ENCODE results near the gene CDK4. TPM values are rescaled to one million over a fixed set of nuclear protein-coding genes. Genes with fewer than 3 reads are reported as not detected.

The CDK4 gene
- total and polyA plus RNA-seq, 2 of the 13 experiments (the other 11 are each of a cell fraction or from before 2014, with no cell fraction given) = 191 to 209 TPM

DNA sequence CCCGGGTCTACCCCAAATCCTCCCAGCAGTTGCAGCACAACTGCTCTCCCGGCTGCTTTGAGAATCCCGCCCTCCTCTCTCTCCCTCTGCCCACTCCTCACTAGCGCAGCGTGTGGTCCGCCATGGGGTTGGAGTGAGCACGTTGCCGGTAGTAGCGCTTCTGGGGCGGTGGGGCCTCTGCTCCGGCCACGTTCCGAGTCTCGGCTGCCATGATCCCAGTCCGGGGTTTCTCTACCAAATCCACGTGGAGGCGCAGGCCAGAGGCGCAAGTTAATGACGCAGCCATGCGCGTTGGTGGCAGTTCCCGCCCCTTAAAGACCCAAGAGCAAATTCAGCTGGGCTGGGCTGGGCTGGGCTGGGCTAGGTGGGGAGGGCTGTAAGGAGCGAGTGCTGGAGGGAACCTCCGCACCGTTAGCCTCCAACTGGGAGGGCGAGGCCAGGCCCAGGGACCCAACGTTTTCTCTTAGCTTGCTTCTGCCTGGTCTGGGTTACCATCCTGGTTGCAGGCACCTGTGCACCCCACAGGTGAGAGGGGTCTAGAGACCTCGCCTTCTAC, 19.8 kb upstream of the CDK4 start, which contains the start of gene METTL1:
METTL1 (minus strand) TSS at position 233 of the 556 bp plus-strand sequence; CDS start at position 211, 22 bp downstream.
- peaks cover 18% of the 10 kb centered on the region in 2 experiments for H3K36me3 ChIP-seq (replicated peaks in 1 of 2; ENCODE audit: control insufficient read depth in 1 of 2, insufficient read depth in 2 of 2, low read length in 2 of 2)
- CTCF ChIA-PET (ENCODE audit: low intra/inter-chr PET ratio, low total read pairs) = no interaction called here
- in situ Hi-C loops (cut with HindIII; ENCODE audit: extremely low pct_ligation_motif_present, low pct_unique_long_range_greater_than_20kb) (no loop called here), intact Hi-C loops (cut with micrococcal nuclease; ENCODE audit: unreplicated experiment) (loop anchor here (1.0 to 5.0 kb wide), 2 partner anchors 10 to 70 kb away; partner anchors contain the start of gene TSFM)
- ATAC-seq = peak; percentile 91
- peak within 1 kb of the TSS; percentile 62 for H2AFZ ChIP-seq (ENCODE audit: low read length)
- H3K27ac ChIP-seq (ENCODE audit: extremely low read length, insufficient read depth, low read length) = peak within 1 kb of the TSS; percentile 97
- peak within 1 kb of the TSS; percentile 96 for H3K4me2 ChIP-seq (ENCODE audit: low read depth, low read length)
- peaks cover 23% of the 10 kb centered on the region for H3K4me1 ChIP-seq (ENCODE audit: insufficient read depth, low read length)
- peaks cover 17% of the 10 kb centered on the region for H3K79me2 ChIP-seq (ENCODE audit: insufficient read depth, low read length)
- BruUV-seq (replicated peaks) = no TSS peak
- H3K9ac ChIP-seq (ENCODE audit: insufficient read depth, low read depth, low read length) = peak within 1 kb of the TSS; percentile 94
- H4K20me1 ChIP-seq (ENCODE audit: insufficient read depth, low read length) = no peaks in the 10 kb centered on the region
- no peak for FAIRE-seq
- POLR2A ChIA-PET = interaction anchor here (0.6 to 1.8 kb wide), 24 partner anchors 10 to 1081 kb away, joined by 3 to 15 read pairs (median 4); partner anchors contain the start of genes ARHGEF25, ATP23, CDK4 and CTDSP2
- peak within 1 kb of the TSS; percentile 77 to 89 (median 78) for H3K4me3 ChIP-seq (replicated peaks in 1 of 3; ENCODE audit: insufficient read depth in 1 of 3, low read depth in 2 of 3, low read length in 3 of 3)
- WGBS (ENCODE audit: low lambda C conversion rate) = 4% methylated on average over 7 of the region's 28 CpGs
- H3K9me3 ChIP-seq (ENCODE audit: low read length) = no peaks in the 10 kb centered on the region
- DNase-seq (ENCODE audit: low spot score) = peak; percentile 95
- no peaks in the 10 kb centered on the region; a peak in 1 of 5 replicates for H3K27me3 ChIP-seq (ENCODE audit: control insufficient read depth in 1 of 2, insufficient read depth in 2 of 2, low read length in 2 of 2)
- TF ChIP-seq, protein P1, sequence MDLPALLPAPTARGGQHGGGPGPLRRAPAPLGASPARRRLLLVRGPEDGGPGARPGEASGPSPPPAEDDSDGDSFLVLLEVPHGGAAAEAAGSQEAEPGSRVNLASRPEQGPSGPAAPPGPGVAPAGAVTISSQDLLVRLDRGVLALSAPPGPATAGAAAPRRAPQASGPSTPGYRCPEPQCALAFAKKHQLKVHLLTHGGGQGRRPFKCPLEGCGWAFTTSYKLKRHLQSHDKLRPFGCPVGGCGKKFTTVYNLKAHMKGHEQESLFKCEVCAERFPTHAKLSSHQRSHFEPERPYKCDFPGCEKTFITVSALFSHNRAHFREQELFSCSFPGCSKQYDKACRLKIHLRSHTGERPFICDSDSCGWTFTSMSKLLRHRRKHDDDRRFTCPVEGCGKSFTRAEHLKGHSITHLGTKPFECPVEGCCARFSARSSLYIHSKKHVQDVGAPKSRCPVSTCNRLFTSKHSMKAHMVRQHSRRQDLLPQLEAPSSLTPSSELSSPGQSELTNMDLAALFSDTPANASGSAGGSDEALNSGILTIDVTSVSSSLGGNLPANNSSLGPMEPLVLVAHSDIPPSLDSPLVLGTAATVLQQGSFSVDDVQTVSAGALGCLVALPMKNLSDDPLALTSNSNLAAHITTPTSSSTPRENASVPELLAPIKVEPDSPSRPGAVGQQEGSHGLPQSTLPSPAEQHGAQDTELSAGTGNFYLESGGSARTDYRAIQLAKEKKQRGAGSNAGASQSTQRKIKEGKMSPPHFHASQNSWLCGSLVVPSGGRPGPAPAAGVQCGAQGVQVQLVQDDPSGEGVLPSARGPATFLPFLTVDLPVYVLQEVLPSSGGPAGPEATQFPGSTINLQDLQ (CRISPR knock-in tag; IDR thresholded peaks at IDR 0.05) = peak; percentile 94
- TF ChIP-seq ZNF775 (CRISPR knock-in tag; IDR thresholded peaks at IDR 0.05; ENCODE audit: borderline replicate concordance) (peak; percentile 65; the same call in 1 of the 2 replicates), EHMT2 (IDR thresholded peaks at IDR 0.05; ENCODE audit: borderline replicate concordance, low read depth, low read length) (peak; percentile 57; the same call in 1 of the 2 replicates), TEAD2 (CRISPR knock-in tag; IDR thresholded peaks at IDR 0.05) (no peak), NBN (conservative IDR thresholded peaks at IDR 0.05) (no peak), ZNF674 (CRISPR knock-in tag; IDR thresholded peaks at IDR 0.05; ENCODE audit: low read depth) (no peak), SMARCE1 (IDR thresholded peaks at IDR 0.05; ENCODE audit: borderline replicate concordance) (no peak), ZNF577 (CRISPR knock-in tag; IDR thresholded peaks at IDR 0.05; ENCODE audit: borderline replicate concordance, low read depth) (0 out of 2 replicates have a peak, but pooled peaks have one; percentile 27), ZNF766 (CRISPR knock-in tag; IDR thresholded peaks at IDR 0.05; ENCODE audit: borderline replicate concordance) (peak; percentile 64; the same call in 1 of the 2 replicates), ZBTB20 (CRISPR knock-in tag; IDR thresholded peaks at IDR 0.05; ENCODE audit: borderline replicate concordance, low read depth) (no peak)
- TF ChIP-seq, protein P2, sequence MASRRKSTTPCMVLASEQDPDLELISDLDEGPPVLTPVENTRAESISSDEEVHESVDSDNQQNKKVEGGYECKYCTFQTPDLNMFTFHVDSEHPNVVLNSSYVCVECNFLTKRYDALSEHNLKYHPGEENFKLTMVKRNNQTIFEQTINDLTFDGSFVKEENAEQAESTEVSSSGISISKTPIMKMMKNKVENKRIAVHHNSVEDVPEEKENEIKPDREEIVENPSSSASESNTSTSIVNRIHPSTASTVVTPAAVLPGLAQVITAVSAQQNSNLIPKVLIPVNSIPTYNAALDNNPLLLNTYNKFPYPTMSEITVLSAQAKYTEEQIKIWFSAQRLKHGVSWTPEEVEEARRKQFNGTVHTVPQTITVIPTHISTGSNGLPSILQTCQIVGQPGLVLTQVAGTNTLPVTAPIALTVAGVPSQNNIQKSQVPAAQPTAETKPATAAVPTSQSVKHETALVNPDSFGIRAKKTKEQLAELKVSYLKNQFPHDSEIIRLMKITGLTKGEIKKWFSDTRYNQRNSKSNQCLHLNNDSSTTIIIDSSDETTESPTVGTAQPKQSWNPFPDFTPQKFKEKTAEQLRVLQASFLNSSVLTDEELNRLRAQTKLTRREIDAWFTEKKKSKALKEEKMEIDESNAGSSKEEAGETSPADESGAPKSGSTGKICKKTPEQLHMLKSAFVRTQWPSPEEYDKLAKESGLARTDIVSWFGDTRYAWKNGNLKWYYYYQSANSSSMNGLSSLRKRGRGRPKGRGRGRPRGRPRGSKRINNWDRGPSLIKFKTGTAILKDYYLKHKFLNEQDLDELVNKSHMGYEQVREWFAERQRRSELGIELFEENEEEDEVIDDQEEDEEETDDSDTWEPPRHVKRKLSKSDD (CRISPR knock-in tag; IDR thresholded peaks at IDR 0.05; ENCODE audit: low read depth) = peak; percentile 92
- TF ChIP-seq, protein P3, sequence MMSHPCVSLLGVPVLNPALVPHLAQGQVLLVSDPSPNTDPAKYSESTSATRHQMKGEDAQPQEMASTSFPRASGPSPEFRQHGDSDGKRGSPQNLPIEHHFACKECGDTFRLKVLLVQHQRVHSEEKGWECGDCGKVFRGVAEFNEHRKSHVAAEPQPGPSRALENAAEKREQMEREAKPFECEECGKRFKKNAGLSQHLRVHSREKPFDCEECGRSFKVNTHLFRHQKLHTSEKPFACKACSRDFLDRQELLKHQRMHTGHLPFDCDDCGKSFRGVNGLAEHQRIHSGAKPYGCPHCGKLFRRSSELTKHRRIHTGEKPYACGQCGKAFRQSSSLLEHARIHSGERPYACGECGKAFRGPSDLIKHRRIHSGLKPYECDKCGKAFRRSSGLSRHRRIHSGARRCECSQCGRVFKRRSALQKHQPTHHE (CRISPR knock-in tag; IDR thresholded peaks at IDR 0.05; ENCODE audit: borderline replicate concordance) = peak; percentile 70; the same call in 1 of the 2 replicates
- TF ChIP-seq, protein P4, sequence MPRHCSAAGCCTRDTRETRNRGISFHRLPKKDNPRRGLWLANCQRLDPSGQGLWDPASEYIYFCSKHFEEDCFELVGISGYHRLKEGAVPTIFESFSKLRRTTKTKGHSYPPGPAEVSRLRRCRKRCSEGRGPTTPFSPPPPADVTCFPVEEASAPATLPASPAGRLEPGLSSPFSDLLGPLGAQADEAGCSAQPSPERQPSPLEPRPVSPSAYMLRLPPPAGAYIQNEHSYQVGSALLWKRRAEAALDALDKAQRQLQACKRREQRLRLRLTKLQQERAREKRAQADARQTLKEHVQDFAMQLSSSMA (CRISPR knock-in tag; IDR thresholded peaks at IDR 0.05) = peak; percentile 93
- TF ChIP-seq, protein P5, sequence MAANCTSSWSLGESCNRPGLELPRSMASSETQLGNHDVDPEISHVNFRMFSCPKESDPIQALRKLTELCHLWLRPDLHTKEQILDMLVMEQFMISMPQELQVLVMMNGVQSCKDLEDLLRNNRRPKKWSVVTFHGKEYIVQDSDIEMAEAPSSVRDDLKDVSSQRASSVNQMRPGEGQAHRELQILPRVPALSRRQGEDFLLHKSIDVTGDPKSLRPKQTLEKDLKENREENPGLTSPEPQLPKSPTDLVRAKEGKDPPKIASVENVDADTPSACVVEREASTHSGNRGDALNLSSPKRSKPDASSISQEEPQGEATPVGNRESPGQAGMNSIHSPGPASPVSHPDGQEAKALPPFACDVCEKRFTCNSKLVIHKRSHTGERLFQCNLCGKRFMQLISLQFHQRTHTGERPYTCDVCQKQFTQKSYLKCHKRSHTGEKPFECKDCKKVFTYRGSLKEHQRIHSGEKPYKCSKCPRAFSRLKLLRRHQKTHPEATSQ (CRISPR knock-in tag; IDR thresholded peaks at IDR 0.05; ENCODE audit: borderline replicate concordance) = 0 out of 2 replicates have a peak, but pooled peaks have one; percentile 84
